Liver (tissue), 9 donors: ENCODE measurements around the gene AKT3. TPM values are rescaled to one million over a fixed set of nuclear protein-coding genes. Genes with fewer than 3 reads are reported as not detected.

Experiments used
- DNase-seq: peaks from one replicate; pipeline ENCODE4 v3.0.0-alpha.2; 2017; ENCODE audit warnings: low spot score
- H3K27ac ChIP-seq, 2 donors: one replicate each; pipeline ENCODE4 v1.7.0; 2013; ENCODE audit warnings: inconsistent platforms in 2 of 2, low read length in 2 of 2, control low read depth in 1 of 2, low read depth in 1 of 2, mild to moderate bottlenecking in 1 of 2
- H3K27me3 ChIP-seq, 4 donors: one replicate each; pipeline versions ENCODE4 v1.6.1 to v1.7.0; 2013; ENCODE audit warnings: low read length in 3 of 4, inconsistent platforms in 1 of 4, mild to moderate bottlenecking in 1 of 4, moderate library complexity in 1 of 4; ENCODE audit not compliant: control insufficient read depth in 4 of 4, insufficient read depth in 4 of 4
- H3K36me3 ChIP-seq, 4 donors: one replicate each; pipeline versions ENCODE4 v1.6.1 to v1.7.0; 2013; ENCODE audit warnings: low read length in 3 of 4, mild to moderate bottlenecking in 3 of 4, low read depth in 1 of 4, moderate library complexity in 1 of 4; ENCODE audit not compliant: control insufficient read depth in 4 of 4, insufficient read depth in 3 of 4
- H3K4me1 ChIP-seq, 4 donors: one replicate each; pipeline versions ENCODE4 v1.6.1 to v1.7.0; 2013; ENCODE audit warnings: low read length in 3 of 4, mild to moderate bottlenecking in 3 of 4, moderate library complexity in 1 of 4; ENCODE audit not compliant: control insufficient read depth in 4 of 4, insufficient read depth in 4 of 4
- H3K4me3 ChIP-seq, 3 donors: one replicate each; pipeline versions ENCODE4 v1.6.1 to v1.7.0; 2013; ENCODE audit warnings: low read length in 3 of 3, control low read depth in 1 of 3, low read depth in 1 of 3, mild to moderate bottlenecking in 1 of 3
- H3K9ac ChIP-seq, 2 donors: one replicate each; pipeline ENCODE4 v1.7.0; 2013; ENCODE audit warnings: low read length in 2 of 2, mild to moderate bottlenecking in 2 of 2, moderate library complexity in 2 of 2, control low read depth in 1 of 2, low read depth in 1 of 2
- H3K9me3 ChIP-seq, 4 donors: one replicate each; pipeline versions ENCODE4 v1.6.1 to v1.7.0; 2013; ENCODE audit warnings: low read length in 3 of 4; ENCODE audit not compliant: control insufficient read depth in 4 of 4
- CTCF ChIP-seq: fragments of 150-350 bp; IDR thresholded peaks from 2 replicates; pipeline ENCODE4 v1.5.1; 2017; ENCODE audit warnings: improper control_type of control experiment, low read depth, low read length; ENCODE audit not compliant: missing input control
- EGR1 ChIP-seq, 2 donors: IDR thresholded peaks; 2 replicates each; pipeline ENCODE4 v1.6.1; 2016 to 2018; ENCODE audit warnings: antibody characterized with exemption in 2 of 2, low read depth in 2 of 2
- FOXA2 ChIP-seq: IDR thresholded peaks from 2 replicates; pipeline ENCODE4 v1.6.1; 2016; ENCODE audit warnings: antibody characterized with exemption
- HNF4G ChIP-seq: IDR thresholded peaks from 2 replicates; pipeline ENCODE4 v1.6.1; 2016; ENCODE audit warnings: antibody characterized with exemption
- MAX ChIP-seq: IDR thresholded peaks from 2 replicates; pipeline ENCODE4 v1.6.1; 2016; ENCODE audit warnings: antibody characterized with exemption
- NR2F2 ChIP-seq: IDR thresholded peaks from 2 replicates; pipeline ENCODE4 v1.6.1; 2016; ENCODE audit warnings: antibody characterized with exemption
- RAD21 ChIP-seq, 2 donors: IDR thresholded peaks; 2 replicates each; pipeline ENCODE4 v1.6.1; 2016; ENCODE audit warnings: antibody characterized with exemption in 2 of 2, mild to moderate bottlenecking in 2 of 2
- REST ChIP-seq: IDR thresholded peaks from 2 replicates; pipeline ENCODE4 v1.6.1; 2016; ENCODE audit warnings: antibody characterized with exemption, mild to moderate bottlenecking
- SP1 ChIP-seq: IDR thresholded peaks from 2 replicates; pipeline ENCODE4 v1.6.1; 2018; ENCODE audit warnings: antibody characterized with exemption, mild to moderate bottlenecking
- TAF1 ChIP-seq: conservative IDR thresholded peaks from 2 replicates; pipeline ENCODE4 v1.6.1; 2016; ENCODE audit warnings: antibody characterized with exemption, mild to moderate bottlenecking
- YY1 ChIP-seq: IDR thresholded peaks from 2 replicates; pipeline ENCODE4 v1.6.1; 2016; ENCODE audit warnings: antibody characterized with exemption, mild to moderate bottlenecking
- WGBS: extraction: QIAGEN DNeasy Blood & Tissue Kit; methylation state at CpG from one replicate; pipeline ENCODE4 v1.1.7; 2013; 5-methylcytosine and 5-hydroxymethylcytosine counted together
- polyA plus RNA-seq, 2 donors: library from polyadenylated mRNA; stranded (reverse) in 1 of 2; unstranded in 1 of 2; fragments of 200-250 nt in 1 of 2; fragments of >200 nt in 1 of 2; fragmentation: Nextera tagmentation in 1 of 2; extraction: Ambion mirVana in 1 of 2; gene quantifications; one replicate each; pipeline versions ENCODE4 v1.2.1 to v1.2.3, GENCODE V29; 2013 to 2015
- total RNA-seq, 2 donors: library from RNA; depleted of rRNA; stranded (reverse); fragments of >200 nt; gene quantifications; one replicate each; pipeline ENCODE4 v1.2.3, GENCODE V29; 2014
- donor health status: healthy.
- donor health status: healthy.
- donor health status: healthy.
- donor health status: healthy.
- donor health status: healthy.

Gene AKT3
- total and polyA plus RNA-seq, 4 donors: 1.7 to 7.6 (median 2.8) TPM

DNA sequence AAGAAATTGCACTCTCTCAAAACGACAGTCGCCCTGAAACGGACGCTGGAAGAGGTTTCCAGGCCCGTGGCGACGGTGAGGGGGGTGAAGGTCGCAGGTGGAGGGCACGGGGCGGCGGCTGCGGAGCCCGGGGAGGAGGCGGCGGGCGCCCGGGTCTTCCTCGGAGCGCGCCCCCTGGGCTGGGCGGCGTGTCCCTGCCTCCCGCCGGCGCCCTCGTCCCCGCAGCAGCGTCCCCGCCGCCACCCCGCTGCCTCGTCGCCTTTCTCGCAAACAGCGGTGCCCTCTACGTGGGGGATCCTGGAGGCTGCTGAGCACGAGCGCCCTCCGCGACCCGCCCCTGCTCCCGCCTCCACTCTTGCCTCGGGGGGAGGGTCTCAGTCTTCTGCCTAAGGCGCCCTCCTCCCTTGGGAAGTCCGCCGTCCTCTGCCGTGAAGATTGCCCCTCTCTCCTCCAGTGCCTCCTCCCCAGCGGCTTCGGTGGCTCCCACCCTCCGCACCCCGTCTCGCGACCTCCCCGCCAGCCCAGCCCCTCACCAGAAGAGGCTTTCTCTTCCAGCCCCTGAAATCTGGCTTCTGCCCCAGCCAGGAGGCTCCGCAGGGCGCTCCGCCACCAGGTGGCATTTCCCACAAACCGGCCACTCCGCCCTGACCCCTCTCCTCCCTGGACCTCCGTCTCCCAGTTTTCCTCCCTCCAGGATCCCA lies 366.8 kb downstream of the AKT3 start:
- TF ChIP-seq CTCF (peak; percentile 49), TAF1 (no peak), MAX (no peak), EGR1 (IDR thresholded peaks at IDR 0.05; ENCODE audit: low read depth in 2 of 2) (peak in 1 of 2 donors; percentile 2), NR2F2 (no peak), RAD21 (IDR thresholded peaks at IDR 0.05) (peak; percentile 64 to 73)
- H3K27me3 ChIP-seq: no peaks in the 10 kb centered on the region
- peak overlapping the region; percentile 83 to 94 for H3K27ac ChIP-seq
- no peaks in the 10 kb centered on the region for H3K9me3 ChIP-seq
- peak; percentile 41 for DNase-seq
- peak overlapping the region; percentile 11 to 75 (median 62) for H3K4me3 ChIP-seq
- no peaks in the 10 kb centered on the region for H3K36me3 ChIP-seq
- peaks cover 0 to 13% (median 7%) of the 10 kb centered on the region in 4 donors for H3K4me1 ChIP-seq
- WGBS: 11% methylated on average over 60 of the region's 60 CpGs
- peak overlapping the region; percentile 50 to 78 for H3K9ac ChIP-seq

DNA sequence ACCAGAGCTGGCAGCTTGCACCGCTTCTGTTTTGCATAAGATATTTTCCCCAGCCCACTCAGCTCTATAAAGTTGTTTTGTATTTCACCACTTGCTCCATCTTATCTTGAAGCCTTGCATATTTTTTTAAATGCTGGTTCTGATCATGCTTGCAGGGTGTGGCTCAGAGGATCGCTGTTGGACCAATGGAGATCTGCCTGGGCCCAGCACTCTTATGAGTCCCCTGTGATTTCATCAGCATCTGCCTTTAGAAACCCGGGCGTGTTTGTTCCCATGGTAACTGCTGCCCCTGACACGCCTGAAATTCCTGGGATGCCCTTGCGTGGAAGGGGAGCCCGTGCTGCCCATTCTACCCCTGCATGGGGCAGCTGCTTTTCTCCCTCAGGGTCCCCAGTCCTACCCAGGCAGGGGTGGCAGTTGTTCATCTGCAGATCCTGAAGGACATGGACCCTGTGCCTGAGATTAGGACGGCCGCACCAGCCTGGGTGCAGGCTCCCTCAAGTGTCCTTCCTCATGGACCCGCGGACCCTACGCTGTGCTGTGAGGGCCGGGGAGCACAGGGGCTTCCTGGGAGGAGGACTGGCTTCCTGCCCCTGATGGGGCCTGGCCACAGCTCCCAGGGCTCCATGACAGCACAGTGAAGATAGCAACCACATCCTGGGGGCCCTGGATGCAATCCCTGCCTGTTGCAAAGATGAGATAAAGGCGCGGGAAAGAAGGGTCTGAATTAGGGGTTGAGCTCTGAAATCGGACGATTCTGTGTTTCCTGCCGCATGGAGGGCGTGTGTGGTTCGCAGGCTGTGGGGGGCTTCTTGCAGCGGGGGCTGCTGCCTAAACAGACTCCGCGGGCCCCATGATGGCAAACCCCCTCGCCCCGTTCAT lies 367.7 kb downstream of the AKT3 start:
- Histone ChIP-seq H3K9ac (peak overlapping the region; percentile 50 to 78), H3K27me3 (no peaks in the 10 kb centered on the region), H3K9me3 (no peaks in the 10 kb centered on the region), H3K27ac (peak overlapping the region; percentile 83 to 94), H3K4me3 (peak overlapping the region; percentile 11 to 62 (median 32)), H3K4me1 (peaks cover 0 to 13% (median 7%) of the 10 kb centered on the region in 4 donors), H3K36me3 (no peaks in the 10 kb centered on the region)
- TF ChIP-seq MAX (no peak), FOXA2 (no peak), TAF1 (no peak), REST (no peak), SP1 (no peak), YY1 (peak; percentile 16), HNF4G (no peak)
- 52% methylated on average over 25 of the region's 25 CpGs for WGBS
- no peak for DNase-seq
